ENCODE results near the gene NPSR1. TPM values are rescaled to one million over a fixed set of nuclear protein-coding genes. Genes with fewer than 3 reads are reported as not detected.

NPSR1 gene
- total and polyA plus RNA-seq, 4 donors = not detected

DNA sequence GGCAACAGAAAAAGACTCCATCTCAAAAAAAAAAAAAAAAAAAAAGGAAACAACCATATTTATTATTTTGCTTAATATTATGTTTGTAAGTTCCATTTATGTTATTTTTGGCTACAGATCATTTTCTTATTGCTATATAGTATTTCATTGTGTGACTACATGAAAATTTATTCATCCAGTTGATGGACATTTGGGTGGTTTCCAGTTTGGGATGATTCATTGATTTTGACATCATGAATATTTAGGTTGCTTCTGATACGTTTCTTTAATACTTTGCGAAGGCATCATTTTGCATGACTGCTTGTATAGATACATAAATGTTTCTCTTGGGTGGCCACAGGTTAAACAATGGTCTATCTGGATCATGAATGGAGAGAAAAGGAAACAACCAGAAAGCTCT is 2.0 kb upstream of the NPSR1 start:
- H3K27me3 ChIP-seq (ENCODE audit: control insufficient read depth in 1 of 2, insufficient read depth in 2 of 2, low read length in 1 of 2) = no peaks in the 10 kb centered on the region
- WGBS, 2 donors = 48 to 63% methylated on average over 2 of the region's 2 CpGs
- no peak overlapping the region for H3K27ac ChIP-seq (ENCODE audit: low read depth in 1 of 2, low read length in 2 of 2)
- intact Hi-C loops (cut with DNase I) = no loop called here
- peaks cover 2% of the 10 kb centered on the region for H3K9me3 ChIP-seq (ENCODE audit: control insufficient read depth, low read length)
- no peak overlapping the region for H3K4me3 ChIP-seq (ENCODE audit: low read length in 2 of 2)
- H3K36me3 ChIP-seq (ENCODE audit: control insufficient read depth in 1 of 2, insufficient read depth in 2 of 2, low read length in 1 of 2) = no peaks in the 10 kb centered on the region
- H3K4me1 ChIP-seq (ENCODE audit: control insufficient read depth in 1 of 2, insufficient read depth in 2 of 2, low read length in 2 of 2) = no peaks in the 10 kb centered on the region
- no peak for DNase-seq
- ATAC-seq (ENCODE audit: low FRiP score) = no peak

DNA sequence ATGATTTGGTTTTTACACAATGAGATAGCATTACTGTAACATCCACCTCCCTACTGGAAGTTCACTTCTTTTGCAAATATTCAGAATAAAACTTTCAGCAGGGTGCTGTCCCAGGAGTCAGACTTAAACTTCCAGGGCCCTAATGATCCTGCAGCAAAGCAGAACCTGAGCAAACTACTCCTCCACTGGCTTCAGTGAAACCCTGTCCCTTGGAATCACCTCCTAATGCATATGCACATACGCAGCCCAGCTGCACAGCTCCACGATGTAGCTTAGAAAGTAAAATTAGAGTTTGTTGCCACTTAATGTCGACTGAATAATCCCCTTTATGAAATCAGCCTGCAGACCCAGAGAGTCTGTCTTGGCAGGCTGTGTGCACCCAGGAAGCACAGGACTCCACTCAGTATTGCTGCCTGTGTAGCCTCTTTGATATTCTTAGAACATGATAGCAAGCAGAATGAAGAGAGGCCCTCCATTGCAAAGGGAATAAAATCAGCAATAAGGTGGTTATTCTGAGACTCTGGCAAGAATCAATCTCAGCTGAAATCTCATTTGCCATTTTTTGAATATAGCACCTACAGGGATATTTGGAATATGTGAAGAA is 1.6 kb downstream of the NPSR1 start:
- no peaks in the 10 kb centered on the region for H3K27me3 ChIP-seq (ENCODE audit: control insufficient read depth in 1 of 2, insufficient read depth in 2 of 2, low read length in 1 of 2)
- no peak overlapping the region for H3K4me3 ChIP-seq (ENCODE audit: low read length in 2 of 2)
- ATAC-seq (ENCODE audit: low FRiP score) (no peak), DNase-seq (no peak)
- WGBS, 2 donors = 15 to 29% methylated on average over 3 of the region's 3 CpGs
- H3K9me3 ChIP-seq (ENCODE audit: control insufficient read depth, low read length) = no peaks in the 10 kb centered on the region
- intact Hi-C loops (cut with DNase I) = no loop called here
- H3K36me3 ChIP-seq (ENCODE audit: control insufficient read depth in 1 of 2, insufficient read depth in 2 of 2, low read length in 1 of 2) = no peaks in the 10 kb centered on the region
- H3K27ac ChIP-seq (ENCODE audit: low read depth in 1 of 2, low read length in 2 of 2) = no peak overlapping the region
- no peaks in the 10 kb centered on the region for H3K4me1 ChIP-seq (ENCODE audit: control insufficient read depth in 1 of 2, insufficient read depth in 2 of 2, low read length in 2 of 2)

DNA sequence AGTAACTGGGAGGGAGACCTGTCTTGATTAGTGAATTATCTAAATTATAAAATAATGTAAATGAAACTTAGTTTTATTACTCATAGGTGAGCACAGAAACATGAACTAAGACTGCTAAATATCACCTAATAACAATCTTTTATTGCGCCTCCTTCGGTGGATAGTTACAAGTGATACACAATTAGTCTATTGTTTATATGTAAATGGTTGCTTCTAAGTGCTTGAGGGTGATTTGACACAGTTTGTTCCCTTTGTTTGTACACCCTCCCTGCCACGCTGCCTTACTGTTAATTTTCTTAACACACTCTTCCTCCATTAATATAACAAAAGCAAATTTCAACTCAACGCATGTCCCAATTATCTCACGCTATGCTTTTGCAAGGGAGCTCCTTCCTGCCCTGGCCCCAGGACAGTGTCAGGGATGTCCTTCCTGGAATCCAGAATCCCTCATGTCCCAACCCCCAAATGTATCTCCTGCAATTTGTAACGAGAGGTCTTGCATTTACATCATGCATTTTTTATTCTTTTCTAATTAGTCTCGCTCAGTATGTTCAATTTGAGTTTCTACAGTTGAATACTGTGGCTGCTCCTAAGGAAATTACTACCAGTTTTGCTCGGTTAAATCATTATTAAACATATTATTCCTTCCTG is 4.2 kb downstream of the NPSR1 start:
- H3K27ac ChIP-seq (ENCODE audit: low read depth in 1 of 2, low read length in 2 of 2) = no peak overlapping the region
- no peaks in the 10 kb centered on the region for H3K27me3 ChIP-seq (ENCODE audit: control insufficient read depth in 1 of 2, insufficient read depth in 2 of 2, low read length in 1 of 2)
- ATAC-seq (ENCODE audit: low FRiP score) = no peak
- no peaks in the 10 kb centered on the region for H3K4me1 ChIP-seq (ENCODE audit: control insufficient read depth in 1 of 2, insufficient read depth in 2 of 2, low read length in 2 of 2)
- no peaks in the 10 kb centered on the region for H3K9me3 ChIP-seq (ENCODE audit: control insufficient read depth, low read length)
- intact Hi-C loops (cut with DNase I) = no loop called here
- peak in 1 of 2 donors; percentile 40 for DNase-seq
- no peaks in the 10 kb centered on the region for H3K36me3 ChIP-seq (ENCODE audit: control insufficient read depth in 1 of 2, insufficient read depth in 2 of 2, low read length in 1 of 2)
- WGBS, 2 donors = 62 to 77% methylated on average over 8 of the region's 8 CpGs
- H3K4me3 ChIP-seq (ENCODE audit: low read length in 2 of 2) = no peak overlapping the region

DNA sequence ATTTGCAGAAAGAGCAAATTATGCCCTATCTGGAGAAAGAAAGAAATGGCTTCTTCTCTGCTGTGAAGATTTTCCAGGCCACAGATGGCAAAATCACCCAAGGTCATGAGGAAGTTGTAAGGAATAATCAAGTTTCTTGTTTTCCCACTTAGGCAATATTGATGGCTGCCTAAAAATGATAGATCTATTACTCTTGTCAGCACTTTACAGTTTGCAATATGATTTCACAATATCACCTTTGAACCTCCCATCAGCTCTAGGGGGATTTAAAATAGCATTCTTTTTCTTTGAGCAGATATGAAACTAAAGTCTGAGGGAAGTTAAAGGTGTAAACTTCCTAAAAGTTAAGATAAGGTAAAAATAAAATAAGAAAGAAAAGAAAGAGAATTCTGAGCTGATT is 6.7 kb downstream of the NPSR1 start:
- ATAC-seq (ENCODE audit: low FRiP score) = no peak
- Histone ChIP-seq H3K27me3 (ENCODE audit: control insufficient read depth in 1 of 2, insufficient read depth in 2 of 2, low read length in 1 of 2) (no peaks in the 10 kb centered on the region), H3K36me3 (ENCODE audit: control insufficient read depth in 1 of 2, insufficient read depth in 2 of 2, low read length in 1 of 2) (no peaks in the 10 kb centered on the region), H3K4me1 (ENCODE audit: control insufficient read depth in 1 of 2, insufficient read depth in 2 of 2, low read length in 2 of 2) (no peaks in the 10 kb centered on the region), H3K4me3 (ENCODE audit: low read length in 2 of 2) (no peak overlapping the region), H3K27ac (ENCODE audit: low read depth in 1 of 2, low read length in 2 of 2) (no peak overlapping the region), H3K9me3 (ENCODE audit: control insufficient read depth, low read length) (peaks cover 2% of the 10 kb centered on the region)
- DNase-seq = no peak
- intact Hi-C loops (cut with DNase I) = no loop called here

DNA sequence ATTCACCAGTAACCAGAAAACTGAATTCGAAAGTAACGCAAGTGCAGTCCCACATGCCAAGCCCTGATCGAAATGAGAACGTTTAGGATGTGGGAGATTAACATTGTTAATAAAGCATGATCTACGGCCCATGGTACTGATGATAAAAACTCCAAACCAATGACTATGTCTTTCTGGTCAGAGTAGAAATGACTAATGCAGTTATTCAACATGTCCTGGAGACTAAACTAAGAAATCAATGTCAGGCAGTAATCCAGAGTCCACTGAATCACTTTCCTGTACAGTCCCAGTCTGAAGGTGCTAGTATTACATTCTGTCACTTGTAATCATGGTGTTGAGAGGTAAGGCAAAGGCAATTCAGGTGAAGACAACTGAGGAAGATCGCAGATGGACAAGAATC is 14.4 kb downstream of the NPSR1 start:
- Histone ChIP-seq H3K36me3 (ENCODE audit: control insufficient read depth in 1 of 2, insufficient read depth in 2 of 2, low read length in 1 of 2) (no peaks in the 10 kb centered on the region), H3K27ac (ENCODE audit: low read depth in 1 of 2, low read length in 2 of 2) (no peak overlapping the region), H3K4me1 (ENCODE audit: control insufficient read depth in 1 of 2, insufficient read depth in 2 of 2, low read length in 2 of 2) (no peaks in the 10 kb centered on the region), H3K27me3 (ENCODE audit: control insufficient read depth in 1 of 2, insufficient read depth in 2 of 2, low read length in 1 of 2) (no peaks in the 10 kb centered on the region), H3K4me3 (ENCODE audit: low read length in 2 of 2) (no peak overlapping the region), H3K9me3 (ENCODE audit: control insufficient read depth, low read length) (peaks cover 4% of the 10 kb centered on the region)
- intact Hi-C loops (cut with DNase I) = no loop called here
- 81 to 87% methylated on average over 6 of the region's 6 CpGs for WGBS, 2 donors
- no peak for ATAC-seq (ENCODE audit: low FRiP score)
- DNase-seq = no peak

DNA sequence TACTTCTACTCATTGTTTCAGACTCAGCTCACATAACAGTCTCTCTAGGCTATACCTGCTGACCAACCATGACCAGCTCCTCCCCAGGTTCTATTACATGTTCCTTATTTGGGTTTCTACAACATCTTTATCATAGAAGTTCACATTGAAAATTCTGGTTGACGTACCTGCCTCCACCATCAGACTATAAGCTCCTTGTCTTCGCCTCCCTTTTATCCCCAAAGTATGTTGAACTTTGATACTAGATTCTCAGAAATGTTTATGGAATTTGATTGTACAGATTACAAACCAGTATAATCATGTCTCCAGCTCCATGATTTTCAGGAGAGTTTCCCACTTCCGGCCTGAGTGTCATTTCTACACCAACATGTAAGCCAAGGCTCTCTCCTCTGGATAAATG is 15.0 kb downstream of the NPSR1 start:
- no peaks in the 10 kb centered on the region for H3K36me3 ChIP-seq (ENCODE audit: control insufficient read depth in 1 of 2, insufficient read depth in 2 of 2, low read length in 1 of 2)
- H3K4me3 ChIP-seq (ENCODE audit: low read length in 2 of 2) = no peak overlapping the region
- no peaks in the 10 kb centered on the region for H3K4me1 ChIP-seq (ENCODE audit: control insufficient read depth in 1 of 2, insufficient read depth in 2 of 2, low read length in 2 of 2)
- intact Hi-C loops (cut with DNase I) = no loop called here
- H3K27ac ChIP-seq (ENCODE audit: low read depth in 1 of 2, low read length in 2 of 2) = no peak overlapping the region
- ATAC-seq (ENCODE audit: low FRiP score) (no peak), DNase-seq (no peak)
- H3K9me3 ChIP-seq (ENCODE audit: control insufficient read depth, low read length) = peaks cover 4% of the 10 kb centered on the region
- no peaks in the 10 kb centered on the region for H3K27me3 ChIP-seq (ENCODE audit: control insufficient read depth in 1 of 2, insufficient read depth in 2 of 2, low read length in 1 of 2)
- WGBS, 2 donors = 86 to 89% methylated on average over 3 of the region's 3 CpGs

DNA sequence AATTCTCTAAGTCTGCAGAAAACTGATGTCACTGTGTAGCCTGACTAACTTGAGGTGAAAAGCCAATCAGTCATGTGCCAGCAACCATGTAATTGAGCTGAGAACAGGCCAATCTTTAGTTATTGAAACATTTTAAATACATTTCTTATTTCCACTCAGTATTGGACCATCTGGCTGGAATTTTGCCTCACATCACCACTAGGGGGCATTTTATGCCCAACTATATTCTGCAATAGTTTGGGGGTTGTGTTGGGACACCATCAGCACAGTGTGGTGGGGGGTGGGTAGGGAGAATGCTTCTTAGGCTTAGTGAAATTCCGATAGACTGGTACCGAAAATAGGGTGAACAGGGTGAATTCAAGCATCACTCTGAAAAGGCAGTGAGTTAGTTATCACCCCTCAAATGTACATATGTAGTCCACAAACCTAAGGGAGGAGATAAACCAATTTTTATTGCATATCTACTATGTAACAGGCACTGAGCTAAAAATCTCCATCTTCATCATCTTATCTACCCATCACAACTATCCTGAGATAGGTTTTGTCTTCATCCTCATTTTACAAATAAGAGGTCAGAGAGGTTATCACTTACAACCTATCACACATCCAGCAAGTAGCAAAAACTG is 17.8 kb downstream of the NPSR1 start:
- Histone ChIP-seq H3K36me3 (ENCODE audit: control insufficient read depth in 1 of 2, insufficient read depth in 2 of 2, low read length in 1 of 2) (no peaks in the 10 kb centered on the region), H3K4me1 (ENCODE audit: control insufficient read depth in 1 of 2, insufficient read depth in 2 of 2, low read length in 2 of 2) (no peaks in the 10 kb centered on the region), H3K9me3 (ENCODE audit: control insufficient read depth, low read length) (peaks cover 1% of the 10 kb centered on the region), H3K4me3 (ENCODE audit: low read length in 2 of 2) (no peak overlapping the region), H3K27ac (ENCODE audit: low read depth in 1 of 2, low read length in 2 of 2) (no peak overlapping the region), H3K27me3 (ENCODE audit: control insufficient read depth in 1 of 2, insufficient read depth in 2 of 2, low read length in 1 of 2) (no peaks in the 10 kb centered on the region)
- ATAC-seq (ENCODE audit: low FRiP score) (no peak), DNase-seq (no peak)
- intact Hi-C loops (cut with DNase I) = no loop called here
- 39 to 52% methylated on average over 2 of the region's 2 CpGs for WGBS, 2 donors

DNA sequence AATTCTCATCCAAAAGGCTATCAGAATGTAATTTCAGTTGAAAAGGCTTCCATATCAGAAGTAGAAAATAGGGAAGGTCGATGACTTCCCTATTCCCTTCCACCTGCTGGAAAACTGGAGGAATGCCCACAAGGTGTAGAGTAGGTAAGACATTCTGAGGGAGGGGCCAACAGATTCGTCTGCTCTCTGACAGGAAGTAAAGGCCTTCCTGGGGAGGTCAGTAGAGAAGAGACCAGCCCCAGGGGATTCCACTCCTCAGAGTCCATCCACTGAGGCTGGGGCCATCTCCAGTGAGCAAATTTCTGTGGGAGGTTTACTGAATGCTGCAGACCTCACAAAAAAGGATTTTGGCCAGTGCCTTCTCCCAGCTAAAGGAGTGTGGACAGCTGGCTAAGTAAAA is 19.5 kb downstream of the NPSR1 start:
- peaks cover 1% of the 10 kb centered on the region for H3K9me3 ChIP-seq (ENCODE audit: control insufficient read depth, low read length)
- H3K4me3 ChIP-seq (ENCODE audit: low read length in 2 of 2) = no peak overlapping the region
- no peak for ATAC-seq (ENCODE audit: low FRiP score)
- WGBS, 2 donors = 57 to 58% methylated on average over 2 of the region's 2 CpGs
- H3K4me1 ChIP-seq (ENCODE audit: control insufficient read depth in 1 of 2, insufficient read depth in 2 of 2, low read length in 2 of 2) = no peaks in the 10 kb centered on the region
- intact Hi-C loops (cut with DNase I) = no loop called here
- no peaks in the 10 kb centered on the region for H3K27me3 ChIP-seq (ENCODE audit: control insufficient read depth in 1 of 2, insufficient read depth in 2 of 2, low read length in 1 of 2)
- H3K27ac ChIP-seq (ENCODE audit: low read depth in 1 of 2, low read length in 2 of 2) = no peak overlapping the region
- H3K36me3 ChIP-seq (ENCODE audit: control insufficient read depth in 1 of 2, insufficient read depth in 2 of 2, low read length in 1 of 2) = no peaks in the 10 kb centered on the region
- DNase-seq = no peak

DNA sequence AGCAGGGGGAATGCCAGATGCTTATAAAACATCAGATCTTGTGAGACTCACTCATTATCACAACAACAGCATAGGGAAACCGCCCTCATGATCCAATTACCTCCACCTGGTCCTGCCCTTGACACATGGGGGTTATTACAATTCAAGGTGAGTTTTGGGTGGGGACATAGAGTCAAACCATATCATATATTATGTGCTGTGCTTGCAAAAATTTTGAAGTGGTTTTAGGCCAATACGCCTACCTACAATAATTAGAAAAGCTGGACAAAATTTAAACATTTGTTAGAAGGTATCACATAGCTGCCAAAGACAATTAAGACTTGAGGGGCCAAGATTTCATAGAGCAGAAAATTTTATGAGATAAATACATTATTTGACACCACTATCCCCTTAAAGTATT is 29.5 kb downstream of the NPSR1 start:
- 83 to 90% methylated on average over 2 of the region's 2 CpGs for WGBS, 2 donors
- H3K4me3 ChIP-seq (ENCODE audit: low read length in 2 of 2) = no peak overlapping the region
- ATAC-seq (ENCODE audit: low FRiP score) (no peak), DNase-seq (no peak)
- intact Hi-C loops (cut with DNase I) = no loop called here
- H3K9me3 ChIP-seq (ENCODE audit: control insufficient read depth, low read length) = no peaks in the 10 kb centered on the region
- no peak overlapping the region for H3K27ac ChIP-seq (ENCODE audit: low read depth in 1 of 2, low read length in 2 of 2)
- no peaks in the 10 kb centered on the region for H3K4me1 ChIP-seq (ENCODE audit: control insufficient read depth in 1 of 2, insufficient read depth in 2 of 2, low read length in 2 of 2)
- H3K27me3 ChIP-seq (ENCODE audit: control insufficient read depth in 1 of 2, insufficient read depth in 2 of 2, low read length in 1 of 2) = no peaks in the 10 kb centered on the region
- H3K36me3 ChIP-seq (ENCODE audit: control insufficient read depth in 1 of 2, insufficient read depth in 2 of 2, low read length in 1 of 2) = no peaks in the 10 kb centered on the region
